Endothelial cell of umbilical vein (primary cell): Measurements from ENCODE around the gene NUS1.

Source experiments
- CTCF ChIP-seq, 2 donors: IDR thresholded peaks; 1 replicate in 1 of 2; 2 replicates in 1 of 2; pipeline ENCODE4 v1.5.1; 2011; ENCODE audit warnings: low read length in 2 of 2, mild to moderate bottlenecking in 2 of 2, moderate library complexity in 2 of 2, control low read depth in 1 of 2, inconsistent platforms in 1 of 2, low read depth in 1 of 2; ENCODE audit not compliant: insufficient read depth in 1 of 2; ENCODE audit errors: extremely low read depth in 1 of 2
- EZH2 ChIP-seq: IDR thresholded peaks from 2 replicates; pipeline ENCODE4 v1.6.1; 2012; ENCODE audit warnings: borderline replicate concordance, low read depth, mild to moderate bottlenecking, moderate library complexity, low read length, inconsistent platforms; ENCODE audit not compliant: severe bottlenecking
- JUN ChIP-seq: IDR thresholded peaks from 2 replicates; pipeline ENCODE4 v1.6.1; 2011; ENCODE audit warnings: borderline replicate concordance, low read depth; ENCODE audit not compliant: insufficient read length, insufficient read depth
- POLR2A ChIP-seq: IDR thresholded peaks from 2 replicates; pipeline ENCODE4 v1.6.1; 2012; ENCODE audit warnings: low read depth, mild to moderate bottlenecking, control low read depth, low read length
- POLR2AphosphoS5 ChIP-seq: IDR thresholded peaks from 2 replicates; pipeline ENCODE4 v1.6.1; 2012; ENCODE audit warnings: low read depth, mild to moderate bottlenecking, control low read depth, low read length, moderate library complexity; ENCODE audit not compliant: insufficient read depth

- TF ChIP-seq CTCF (IDR thresholded peaks at IDR 0.05; ENCODE audit: extremely low read depth in 1 of 2, insufficient read depth in 1 of 2, low read depth in 1 of 2, low read length in 2 of 2) (no peak), POLR2A (no peak), EZH2 (no peak), POLR2AphosphoS5 (no peak), JUN (no peak)
These were observed 8.4 kb upstream of the NUS1 start for GRCh38 chr6:117666881-117667280.
